ENCODE measurements around the gene DFFB.

- TF ChIP-seq EZH2 (IDR thresholded peaks at IDR 0.05; ENCODE audit: low read length, missing control alignments) (no peak), CTCF (conservative IDR thresholded peaks at IDR 0.05 in 1 of 2, IDR thresholded peaks at IDR 0.05 in 1 of 2; ENCODE audit: low read depth in 1 of 2, low read length in 2 of 2) (no peak)
Measured at GRCh38 chr1:3831689-3832088, 25.6 kb upstream of the DFFB start.

Measured in fibroblast of lung (primary cell).